OCI-LY7 (cell line): ENCODE results near the gene FGD2.

ENCODE experiments used
- EZH2phosphoT487 ChIP-seq: fragments of 200-600 bp; sonication (generic); IDR thresholded peaks from 2 replicates; pipeline ENCODE4 v1.6.1; 2018; ENCODE audit warnings: low read depth, borderline replicate concordance, mild to moderate bottlenecking, mixed run types, antibody characterized with exemption, low read length, moderate library complexity, mixed read lengths
- TF ChIP-seq, protein P1 (sequence below): fragments of 200-600 bp; sonication (generic); conservative IDR thresholded peaks from 2 replicates; pipeline ENCODE4 v1.5.1; 2014; ENCODE audit warnings: mild to moderate bottlenecking, antibody characterized with exemption, low read length, moderate library complexity, mixed read lengths

DNA sequence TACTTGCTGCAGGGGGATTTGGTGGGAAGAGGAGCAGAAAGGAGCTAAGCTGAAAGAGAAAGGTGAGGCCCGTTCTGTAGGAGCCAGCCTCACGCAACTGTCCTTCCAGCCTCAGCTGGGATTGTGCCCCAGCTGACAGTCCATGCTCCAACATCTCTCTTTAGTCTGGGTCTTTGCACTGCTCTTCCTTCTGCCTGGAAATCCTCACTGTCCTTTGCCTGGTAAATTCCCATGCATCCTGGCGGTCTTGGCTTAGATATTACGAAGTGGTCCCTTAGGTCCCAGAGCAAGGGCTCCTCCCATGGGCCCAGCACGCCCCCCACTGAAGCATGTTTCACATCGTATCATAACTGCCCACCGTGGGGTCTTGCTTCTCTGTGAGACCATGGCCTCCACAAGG, 52.2 kb downstream of the FGD2 start:
- TF ChIP-seq, protein P1, sequence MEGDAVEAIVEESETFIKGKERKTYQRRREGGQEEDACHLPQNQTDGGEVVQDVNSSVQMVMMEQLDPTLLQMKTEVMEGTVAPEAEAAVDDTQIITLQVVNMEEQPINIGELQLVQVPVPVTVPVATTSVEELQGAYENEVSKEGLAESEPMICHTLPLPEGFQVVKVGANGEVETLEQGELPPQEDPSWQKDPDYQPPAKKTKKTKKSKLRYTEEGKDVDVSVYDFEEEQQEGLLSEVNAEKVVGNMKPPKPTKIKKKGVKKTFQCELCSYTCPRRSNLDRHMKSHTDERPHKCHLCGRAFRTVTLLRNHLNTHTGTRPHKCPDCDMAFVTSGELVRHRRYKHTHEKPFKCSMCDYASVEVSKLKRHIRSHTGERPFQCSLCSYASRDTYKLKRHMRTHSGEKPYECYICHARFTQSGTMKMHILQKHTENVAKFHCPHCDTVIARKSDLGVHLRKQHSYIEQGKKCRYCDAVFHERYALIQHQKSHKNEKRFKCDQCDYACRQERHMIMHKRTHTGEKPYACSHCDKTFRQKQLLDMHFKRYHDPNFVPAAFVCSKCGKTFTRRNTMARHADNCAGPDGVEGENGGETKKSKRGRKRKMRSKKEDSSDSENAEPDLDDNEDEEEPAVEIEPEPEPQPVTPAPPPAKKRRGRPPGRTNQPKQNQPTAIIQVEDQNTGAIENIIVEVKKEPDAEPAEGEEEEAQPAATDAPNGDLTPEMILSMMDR: no peak
- no peak for TF ChIP-seq EZH2phosphoT487
